A673 (cell line): ENCODE results near the gene GMDS. TPM values are rescaled to one million over a fixed set of nuclear protein-coding genes. Genes with fewer than 3 reads are reported as not detected.

Experiments used
- BruUV-seq: library from RNA; stranded (reverse); fragments of 400-500 nt; replicated peaks from 2 replicates; lab custom pipeline; 2021; lab: Mats Ljungman, UMichigan
- CTCF ChIA-PET: fragments of 300-600 bp; sonication (Branson Sonifier 250); formaldehyde crosslinking; loops from one replicate; lab custom pipeline; 2022; ENCODE audit warnings: antibody characterized with exemption; lab: Charles Lee
- POLR2A ChIA-PET: fragments of 300-600 bp; sonication (Branson Sonifier 250); formaldehyde crosslinking; loops from one replicate; lab custom pipeline; 2022; ENCODE audit warnings: antibody characterized with exemption; ENCODE audit not compliant: low non-redundant PET; lab: Charles Lee
- DNase-seq: peaks from one replicate; pipeline ENCODE4 v3.0.0-alpha.2; 2015; ENCODE audit warnings: low spot score
- H3K27ac ChIP-seq: fragments of 200-600 bp; sonication (generic); 2 replicates; pipeline ENCODE4 v1.5.1; 2016; ENCODE audit warnings: mixed run types, low read depth, mild to moderate bottlenecking, mixed read lengths, antibody characterized with exemption, low read length; ENCODE audit not compliant: poor library complexity, severe bottlenecking
- H3K27me3 ChIP-seq: fragments of 200-600 bp; sonication (generic); replicated peaks from 2 replicates; pipeline ENCODE4 v1.6.1; 2017; ENCODE audit warnings: mixed run types, low read depth, mild to moderate bottlenecking, mixed read lengths, antibody characterized with exemption, low read length; ENCODE audit not compliant: insufficient read depth, poor library complexity
- H3K36me3 ChIP-seq: fragments of 200-600 bp; sonication (generic); 2 replicates; pipeline ENCODE4 v1.6.1; 2016; ENCODE audit warnings: mixed run types, mild to moderate bottlenecking, mixed read lengths, antibody characterized with exemption, low read length; ENCODE audit not compliant: insufficient read depth, poor library complexity, severe bottlenecking
- H3K4me1 ChIP-seq: fragments of 200-600 bp; sonication (generic); 2 replicates; pipeline ENCODE4 v1.6.1; 2017; ENCODE audit warnings: mixed run types, mild to moderate bottlenecking, mixed read lengths, antibody characterized with exemption, low read length; ENCODE audit not compliant: insufficient read depth, poor library complexity, severe bottlenecking
- H3K4me3 ChIP-seq: fragments of 200-600 bp; sonication (generic); 2 replicates; pipeline ENCODE4 v1.5.1; 2016; ENCODE audit warnings: low read depth, mixed run types, mild to moderate bottlenecking, mixed read lengths, low read length; ENCODE audit not compliant: poor library complexity, severe bottlenecking
- H3K9me3 ChIP-seq: fragments of 200-600 bp; sonication (generic); 2 replicates; pipeline ENCODE4 v1.6.1; 2016; ENCODE audit warnings: mixed run types, low read depth, mild to moderate bottlenecking, mixed read lengths, antibody characterized with exemption, low read length; ENCODE audit not compliant: poor library complexity, severe bottlenecking
- CTCF ChIP-seq: fragments of 300-800, 200-600 bp; sonication (generic); conservative IDR thresholded peaks from 2 replicates; pipeline ENCODE4 v1.5.1; 2017; ENCODE audit warnings: low read depth, mild to moderate bottlenecking, antibody characterized with exemption, low read length, moderate library complexity, mixed read lengths
- EZH2 ChIP-seq: fragments of 200-600 bp; sonication (generic); IDR thresholded peaks from 2 replicates; pipeline ENCODE4 v1.6.1; 2017; ENCODE audit warnings: borderline replicate concordance, low read depth, mild to moderate bottlenecking, mixed read lengths, antibody characterized with exemption, low read length; ENCODE audit not compliant: poor library complexity, severe bottlenecking
- intact Hi-C: fragments of 100-400 bp; cut with micrococcal nuclease; formaldehyde crosslinking; loops from one replicate; pipeline ENCODE4 v1.10.0; 2022; ENCODE audit not compliant: unreplicated experiment
- total RNA-seq: library from RNA; stranded (reverse); gene quantifications from 2 replicates; pipeline ENCODE4 v1.2.3, GENCODE V29; 2021

Gene GMDS
- total RNA-seq, 1 experiment from 2014 or later, result 15.2 TPM

GRCh38 chr6:1862411-1862810 lies 383.0 kb downstream of the GMDS start:
- no peaks in the 10 kb centered on the region for H3K27me3 ChIP-seq
- ChIA-PET POLR2A (no interaction called here), CTCF (no interaction called here)
- H3K9me3 ChIP-seq, result no peaks in the 10 kb centered on the region
- H3K4me3 ChIP-seq, result no peak overlapping the region
- TF ChIP-seq CTCF (no peak), EZH2 (no peak)
- BruUV-seq, result no TSS peak
- intact Hi-C loops, result no loop called here
- H3K4me1 ChIP-seq, result no peaks in the 10 kb centered on the region
- no peaks in the 10 kb centered on the region for H3K36me3 ChIP-seq
- DNase-seq, result no peak
- H3K27ac ChIP-seq, result no peak overlapping the region

GRCh38 chr6:1860756-1861348 lies 384.6 kb downstream of the GMDS start:
- ChIA-PET CTCF (no interaction called here), POLR2A (no interaction called here)
- H3K9me3 ChIP-seq, result no peaks in the 10 kb centered on the region
- no peaks in the 10 kb centered on the region for H3K36me3 ChIP-seq
- intact Hi-C loops, result no loop called here
- no peak overlapping the region for H3K27ac ChIP-seq
- BruUV-seq, result no TSS peak
- H3K27me3 ChIP-seq, result no peaks in the 10 kb centered on the region
- H3K4me3 ChIP-seq, result no peak overlapping the region
- DNase-seq, result no peak
- TF ChIP-seq CTCF, result no peak
- no peak for TF ChIP-seq EZH2
- H3K4me1 ChIP-seq, result peaks cover 12% of the 10 kb centered on the region

- H3K9me3 ChIP-seq, result no peaks in the 10 kb centered on the region
- CTCF ChIA-PET, result interaction anchor here (0.5 kb wide), 1 partner anchor 247 kb away, joined by 4 read pairs; no protein-coding TSS in a partner anchor
- H3K4me1 ChIP-seq, result peaks cover 20% of the 10 kb centered on the region
- POLR2A ChIA-PET, result no interaction called here
- TF ChIP-seq EZH2 (no peak), CTCF (no peak)
- no peak for DNase-seq
- no peak overlapping the region for H3K27ac ChIP-seq
- no peak overlapping the region for H3K4me3 ChIP-seq
- no TSS peak for BruUV-seq
- intact Hi-C loops, result no loop called here
- no peaks in the 10 kb centered on the region for H3K27me3 ChIP-seq
- H3K36me3 ChIP-seq, result no peaks in the 10 kb centered on the region
Measured at GRCh38 chr6:1858859-1859258, 386.5 kb downstream of the GMDS start.
